HepG2 (cell line): ENCODE data around the gene NRL.
A peak's percentile ranks its signal among the peaks of the same experiment; 100 is the strongest.

ENCODE experiments used
- CTCF ChIP-seq: sonication (generic); formaldehyde crosslinking; IDR thresholded peaks from 2 replicates; pipeline ENCODE4 v1.5.0; 2020; ENCODE audit warnings: mild to moderate bottlenecking, missing genetic modification reagents, moderate library complexity
- E2F5 ChIP-seq: sonication (generic); formaldehyde crosslinking; conservative IDR thresholded peaks from 2 replicates; pipeline ENCODE4 v1.4.0; 2020; ENCODE audit warnings: missing genetic modification reagents
- EP300 ChIP-seq, 3 experiments: sonication (generic) in 1 of 3; formaldehyde crosslinking in 1 of 3; IDR thresholded peaks; 2 replicates each; pipeline versions ENCODE4 v1.5.1 to v1.6.1; 2011 to 2020; ENCODE audit warnings: low read depth in 2 of 3, low read length in 2 of 3, borderline replicate concordance in 1 of 3, improper control_type of control experiment in 1 of 3, mild to moderate bottlenecking in 1 of 3, missing genetic modification reagents in 1 of 3, moderate library complexity in 1 of 3
- NCOR1 ChIP-seq: fragments of 200-600 bp; sonication (generic); IDR thresholded peaks from 2 replicates; pipeline ENCODE4 v1.7.0; 2017; ENCODE audit warnings: antibody characterized with exemption, low read length, borderline replicate concordance
- NFIC ChIP-seq: IDR thresholded peaks from 2 replicates; pipeline ENCODE4 v1.6.1; 2012; ENCODE audit warnings: mild to moderate bottlenecking, low read length, inconsistent platforms
- SAFB2 ChIP-seq: sonication (generic); formaldehyde crosslinking; IDR thresholded peaks from 2 replicates; pipeline ENCODE4 v1.5.1; 2020; ENCODE audit warnings: missing genetic modification reagents, low read depth, mild to moderate bottlenecking, borderline replicate concordance
- ZBTB26 ChIP-seq: IDR thresholded peaks from 2 replicates; pipeline ENCODE4 v1.6.1; 2016; ENCODE audit warnings: missing compliant biosample characterization, missing genetic modification reagents, borderline replicate concordance
- ZBTB7A ChIP-seq: sonication (generic); formaldehyde crosslinking; IDR thresholded peaks from 2 replicates; pipeline ENCODE4 v1.8.0; 2022; ENCODE audit warnings: mild to moderate bottlenecking, missing genetic modification reagents
- ZNF253 ChIP-seq: sonication (generic); formaldehyde crosslinking; IDR thresholded peaks from 2 replicates; pipeline ENCODE4 v1.8.0; 2022; ENCODE audit warnings: mild to moderate bottlenecking, missing genetic modification reagents, borderline replicate concordance
- ZSCAN25 ChIP-seq: sonication (generic); formaldehyde crosslinking; IDR thresholded peaks from 2 replicates; pipeline ENCODE4 v1.8.0; 2022; ENCODE audit warnings: mild to moderate bottlenecking, missing genetic modification reagents

GRCh38 chr14:24080888-24081738, 33.6 kb downstream of the NRL start:
- TF ChIP-seq NCOR1 (no peak), ZBTB7A (no peak), SAFB2 (no peak; the same call in 1 of the 2 replicates), EP300 (IDR thresholded peaks at IDR 0.05; ENCODE audit: low read depth in 2 of 2, low read length in 2 of 2) (no peak), EP300 (CRISPR knock-in tag; IDR thresholded peaks at IDR 0.05; ENCODE audit: borderline replicate concordance) (0 out of 2 replicates have a peak, but pooled peaks have one; percentile 32), NFIC (no peak), CTCF (CRISPR knock-in tag) (peak; percentile 2; the same call in 1 of the 2 replicates), ZBTB26 (CRISPR knock-in tag) (no peak), ZNF253 (CRISPR knock-in tag) (0 out of 2 replicates have a peak, but pooled peaks have one; percentile 41), E2F5 (CRISPR knock-in tag) (peak; percentile 55; the same call in 1 of the 2 replicates), ZSCAN25 (CRISPR knock-in tag) (peak; percentile 26; the same call in 1 of the 2 replicates)
